ENCODE data around the gene RPTN.

RPTN gene, protein sequence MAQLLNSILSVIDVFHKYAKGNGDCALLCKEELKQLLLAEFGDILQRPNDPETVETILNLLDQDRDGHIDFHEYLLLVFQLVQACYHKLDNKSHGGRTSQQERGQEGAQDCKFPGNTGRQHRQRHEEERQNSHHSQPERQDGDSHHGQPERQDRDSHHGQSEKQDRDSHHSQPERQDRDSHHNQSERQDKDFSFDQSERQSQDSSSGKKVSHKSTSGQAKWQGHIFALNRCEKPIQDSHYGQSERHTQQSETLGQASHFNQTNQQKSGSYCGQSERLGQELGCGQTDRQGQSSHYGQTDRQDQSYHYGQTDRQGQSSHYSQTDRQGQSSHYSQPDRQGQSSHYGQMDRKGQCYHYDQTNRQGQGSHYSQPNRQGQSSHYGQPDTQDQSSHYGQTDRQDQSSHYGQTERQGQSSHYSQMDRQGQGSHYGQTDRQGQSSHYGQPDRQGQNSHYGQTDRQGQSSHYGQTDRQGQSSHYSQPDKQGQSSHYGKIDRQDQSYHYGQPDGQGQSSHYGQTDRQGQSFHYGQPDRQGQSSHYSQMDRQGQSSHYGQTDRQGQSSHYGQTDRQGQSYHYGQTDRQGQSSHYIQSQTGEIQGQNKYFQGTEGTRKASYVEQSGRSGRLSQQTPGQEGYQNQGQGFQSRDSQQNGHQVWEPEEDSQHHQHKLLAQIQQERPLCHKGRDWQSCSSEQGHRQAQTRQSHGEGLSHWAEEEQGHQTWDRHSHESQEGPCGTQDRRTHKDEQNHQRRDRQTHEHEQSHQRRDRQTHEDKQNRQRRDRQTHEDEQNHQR

DNA sequence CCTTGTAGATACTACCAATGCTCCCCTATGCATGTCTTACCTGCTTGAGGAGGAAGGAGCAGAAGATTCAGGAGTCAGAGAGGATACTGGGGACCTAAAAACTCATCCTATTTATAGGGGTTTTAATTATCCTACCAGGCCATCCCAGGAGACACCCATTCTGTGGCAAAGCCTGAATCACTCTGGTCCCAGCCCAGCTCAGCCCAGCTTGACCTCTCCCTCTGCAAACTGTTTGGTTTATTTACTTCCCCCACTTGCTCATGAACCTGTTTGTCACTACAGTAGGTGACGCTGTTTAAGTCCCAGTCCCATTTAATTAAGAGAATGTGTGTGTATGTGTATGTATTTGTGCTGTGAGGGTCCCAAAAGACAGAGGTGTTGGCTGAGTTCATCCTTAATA, at the start of gene RPTN:
Gene RPTN, minus strand, starts transcription at position 85 of the 400 bp plus-strand sequence. CDS start 1,339 bp downstream, outside the sequence.
- no peak for DNase-seq (ENCODE audit: low spot score)

DNA sequence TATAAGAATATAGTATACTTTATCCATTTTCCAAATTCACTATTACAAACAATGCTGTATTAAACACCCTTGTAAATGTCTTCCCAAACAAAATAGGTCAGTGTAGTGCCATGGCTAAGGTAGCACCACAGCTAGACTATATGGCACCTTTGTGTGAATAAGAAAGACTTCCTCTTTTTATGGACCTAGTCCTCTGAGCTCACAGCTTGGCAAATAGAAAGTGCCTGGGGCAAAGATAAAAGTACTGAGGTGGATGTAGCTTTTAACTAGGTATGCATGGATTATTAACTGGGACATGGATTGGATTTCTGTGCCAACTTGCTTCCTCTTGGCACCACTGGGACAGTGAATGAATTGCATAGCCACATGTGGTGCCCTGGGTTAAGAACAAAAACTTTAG, 40.0 kb upstream of the RPTN start:
- no peak for DNase-seq (ENCODE audit: low spot score)

DNA sequence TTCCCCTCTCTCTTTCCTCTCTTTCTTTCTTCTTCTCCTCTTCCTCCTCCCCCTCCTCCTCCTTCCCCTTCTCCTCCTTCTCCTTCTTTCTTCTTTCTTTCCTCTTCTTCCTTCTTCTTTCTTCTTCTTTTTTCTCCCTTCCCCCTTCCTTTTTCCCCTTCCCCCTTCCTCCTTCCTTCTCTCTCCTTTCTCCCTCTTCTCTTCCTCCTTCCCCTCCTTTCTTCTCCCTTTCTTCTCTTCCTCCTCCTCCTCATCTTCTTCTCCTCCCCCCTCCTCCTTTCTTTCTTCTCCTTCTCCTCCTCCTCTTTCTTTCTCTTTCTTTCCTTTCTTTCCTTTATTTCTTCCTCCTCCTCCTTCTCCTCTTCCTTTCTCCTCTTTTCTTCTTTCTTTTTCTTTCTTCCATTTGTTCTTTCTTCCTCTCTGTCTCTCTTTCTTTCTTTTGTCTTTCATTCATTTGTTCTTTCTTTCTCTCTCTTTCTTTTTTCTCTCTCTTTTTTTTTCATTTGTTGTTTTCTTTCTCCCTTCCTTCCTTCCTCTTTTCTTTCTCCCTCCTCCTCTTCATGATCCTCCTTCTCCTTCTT, 38.4 kb upstream of the RPTN start:
- no peak for DNase-seq (ENCODE audit: low spot score)

DNA sequence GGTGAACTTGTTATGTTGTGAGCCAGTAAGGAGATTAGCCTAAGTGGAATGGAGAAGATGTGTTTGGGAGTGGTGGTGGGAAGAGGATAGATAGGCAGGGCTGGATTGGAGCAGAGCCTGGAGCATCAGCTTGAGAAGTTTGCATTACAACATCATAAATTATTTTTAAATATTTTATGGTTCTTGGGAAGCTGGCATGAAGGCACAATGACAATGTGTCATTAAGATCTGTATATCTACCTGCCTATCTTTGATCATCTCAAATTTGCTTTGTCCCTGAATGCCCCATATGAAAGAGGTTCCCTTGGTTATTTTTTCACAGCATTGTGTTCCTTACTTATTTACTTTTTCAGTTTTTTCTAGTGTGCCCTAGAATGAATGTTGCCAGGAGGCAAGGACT, 32.7 kb upstream of the RPTN start:
- no peak for DNase-seq (ENCODE audit: low spot score)

DNA sequence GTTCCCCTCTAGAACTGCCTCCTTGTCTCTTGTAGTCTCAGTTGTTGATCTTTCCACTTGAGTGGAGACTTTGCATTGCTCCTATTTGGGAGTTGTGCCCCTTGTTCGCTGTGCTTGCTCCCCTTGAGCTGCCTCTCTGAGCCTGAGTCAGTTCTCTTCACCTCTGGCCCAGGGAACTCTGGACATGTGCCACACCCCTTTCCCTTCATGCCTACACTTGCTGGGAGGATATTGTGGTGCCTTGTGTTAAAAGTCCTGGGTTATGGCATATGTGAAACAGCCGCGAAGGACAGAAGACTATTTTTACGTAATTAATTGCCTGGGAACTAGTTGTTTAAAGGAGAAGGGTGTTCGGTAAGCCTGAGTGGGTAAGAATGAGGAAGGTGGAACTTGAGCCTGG, 32.2 kb upstream of the RPTN start:
- DNase-seq (ENCODE audit: low spot score), result no peak

DNA sequence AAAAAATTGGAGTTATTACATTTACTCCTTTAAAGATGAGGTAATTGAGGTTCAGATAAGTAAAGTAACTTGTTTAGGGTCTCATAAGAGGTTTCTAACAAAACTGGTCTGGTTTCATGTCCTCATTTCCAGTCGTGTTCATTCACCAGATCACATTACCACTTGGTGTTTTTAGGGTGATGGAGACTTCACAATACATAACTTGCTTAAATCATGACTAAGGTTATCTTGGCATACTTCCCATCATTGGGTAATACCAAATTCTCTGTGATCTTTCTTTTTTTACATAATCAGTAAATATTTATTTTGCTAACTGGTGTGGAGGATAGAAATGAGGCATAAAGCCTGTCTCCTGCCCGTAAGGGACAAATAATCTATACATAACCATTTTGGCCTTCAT, 31.6 kb upstream of the RPTN start:
- no peak for DNase-seq (ENCODE audit: low spot score)

DNA sequence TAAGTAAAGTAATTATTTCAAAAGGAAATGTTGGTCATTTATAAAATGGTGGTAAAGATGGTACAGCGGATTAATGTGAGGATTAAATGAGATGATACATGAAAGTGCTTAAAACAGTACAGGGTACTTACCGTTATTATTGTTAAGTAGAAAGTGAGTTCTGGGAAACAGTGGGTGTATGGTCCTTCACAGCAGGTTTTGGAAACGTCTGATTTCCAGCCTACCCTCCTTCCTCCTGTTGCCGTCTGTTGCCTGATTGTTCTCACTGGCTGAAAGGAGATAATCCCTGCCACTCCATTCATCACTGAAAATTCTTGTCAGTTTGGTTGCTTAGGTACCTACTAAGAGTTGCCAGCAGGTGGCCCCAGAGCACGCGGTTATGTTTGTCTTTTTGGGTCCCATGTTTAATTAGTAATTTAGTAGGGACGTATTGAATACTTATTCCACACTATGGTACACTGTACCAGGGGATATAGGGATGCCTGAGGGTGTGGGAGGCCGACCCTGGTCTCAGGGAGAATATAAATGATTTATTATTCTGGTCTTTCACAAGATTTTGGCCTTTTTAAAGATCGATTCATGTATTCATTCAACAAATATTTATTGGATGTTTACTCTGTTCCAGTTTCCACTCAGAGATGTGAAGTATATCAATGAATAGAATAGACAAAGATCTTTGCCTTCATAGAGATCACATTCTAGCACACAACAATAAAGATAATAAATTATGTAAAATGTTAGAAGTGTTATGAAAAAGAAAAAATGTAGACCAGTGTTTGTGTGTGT, 30.8 kb upstream of the RPTN start:
- peak; percentile 80 for DNase-seq (ENCODE audit: low spot score)

DNA sequence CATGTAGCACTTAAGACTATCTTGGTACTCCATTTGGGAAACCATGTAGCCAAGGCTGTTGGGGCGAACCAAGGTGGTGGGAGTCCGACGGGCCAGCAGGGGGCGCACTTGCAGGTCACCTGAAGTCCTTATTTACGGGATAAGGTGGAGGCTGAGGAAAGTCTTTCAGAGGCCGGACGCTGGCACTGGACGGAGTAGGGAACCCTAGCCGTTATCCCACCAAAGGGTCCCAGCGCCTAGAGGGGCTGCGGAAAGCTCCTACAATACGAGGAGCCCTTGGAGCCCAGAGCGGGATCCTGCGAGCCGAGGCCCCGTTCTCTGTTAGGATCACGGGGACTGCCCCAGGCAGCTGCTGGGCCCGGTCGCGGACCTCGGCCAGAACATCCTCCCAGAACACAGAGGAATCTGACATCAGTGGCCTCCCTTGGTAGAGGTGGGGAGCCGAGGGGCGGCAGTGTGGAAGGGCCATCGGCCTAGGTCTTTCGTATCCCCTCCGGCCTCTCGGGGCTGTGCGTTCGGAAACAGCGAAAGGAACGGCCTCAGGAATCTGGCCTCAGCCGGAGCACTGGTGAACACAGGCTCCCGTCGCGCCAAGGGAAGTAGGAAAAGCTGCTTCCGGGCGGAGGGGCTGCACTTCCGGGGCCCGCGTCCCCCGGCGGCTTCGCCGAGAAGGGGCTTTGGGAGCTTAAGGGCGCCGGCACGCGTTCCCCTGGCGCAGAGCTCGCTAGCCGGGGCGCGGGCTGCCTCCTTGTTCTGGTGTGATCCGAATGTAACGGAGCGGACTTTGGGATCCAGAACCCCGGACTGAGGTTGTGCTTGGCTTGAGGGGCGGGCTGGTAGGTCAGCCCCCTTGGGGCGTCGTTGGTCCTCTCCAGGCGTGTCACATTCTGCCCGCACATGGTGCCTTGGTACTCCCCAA, 29.9 kb upstream of the RPTN start:
- peak; percentile 63 for DNase-seq (ENCODE audit: low spot score)

DNA sequence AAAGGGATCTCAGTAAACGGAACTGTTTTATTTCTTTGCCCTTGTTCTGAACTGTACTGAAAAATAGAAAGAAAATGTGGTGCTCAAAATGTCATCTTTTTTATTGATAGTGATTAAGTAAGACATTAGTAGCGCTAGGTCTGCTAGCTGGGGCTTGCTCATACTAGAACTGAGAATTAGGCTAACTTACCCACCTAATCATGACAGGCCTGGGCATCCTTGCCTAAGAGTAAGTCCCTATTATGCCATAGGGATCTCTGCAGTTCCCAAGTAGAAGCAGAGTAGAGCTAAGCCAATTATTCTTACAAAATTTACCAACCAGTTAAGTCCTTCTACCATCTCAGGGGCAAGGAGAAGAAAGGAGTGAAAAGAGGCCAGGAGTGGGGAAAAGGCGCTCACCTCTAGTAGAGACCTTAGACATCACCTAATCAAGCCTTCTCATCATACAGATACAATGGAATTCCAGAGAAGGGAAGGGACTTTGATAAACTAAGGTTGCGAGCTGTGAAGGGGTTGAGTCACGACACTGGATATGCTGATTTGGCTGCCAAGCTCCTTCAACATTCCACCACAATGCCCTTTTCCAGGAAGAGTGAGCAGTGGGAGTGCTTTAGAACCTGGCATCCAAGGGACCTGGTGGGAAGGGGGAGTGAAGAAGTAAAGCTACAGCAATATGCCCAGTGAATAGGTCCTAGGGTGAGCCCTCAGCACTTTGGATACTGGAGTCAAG, 27.7 kb upstream of the RPTN start:
- DNase-seq (ENCODE audit: low spot score), result no peak

DNA sequence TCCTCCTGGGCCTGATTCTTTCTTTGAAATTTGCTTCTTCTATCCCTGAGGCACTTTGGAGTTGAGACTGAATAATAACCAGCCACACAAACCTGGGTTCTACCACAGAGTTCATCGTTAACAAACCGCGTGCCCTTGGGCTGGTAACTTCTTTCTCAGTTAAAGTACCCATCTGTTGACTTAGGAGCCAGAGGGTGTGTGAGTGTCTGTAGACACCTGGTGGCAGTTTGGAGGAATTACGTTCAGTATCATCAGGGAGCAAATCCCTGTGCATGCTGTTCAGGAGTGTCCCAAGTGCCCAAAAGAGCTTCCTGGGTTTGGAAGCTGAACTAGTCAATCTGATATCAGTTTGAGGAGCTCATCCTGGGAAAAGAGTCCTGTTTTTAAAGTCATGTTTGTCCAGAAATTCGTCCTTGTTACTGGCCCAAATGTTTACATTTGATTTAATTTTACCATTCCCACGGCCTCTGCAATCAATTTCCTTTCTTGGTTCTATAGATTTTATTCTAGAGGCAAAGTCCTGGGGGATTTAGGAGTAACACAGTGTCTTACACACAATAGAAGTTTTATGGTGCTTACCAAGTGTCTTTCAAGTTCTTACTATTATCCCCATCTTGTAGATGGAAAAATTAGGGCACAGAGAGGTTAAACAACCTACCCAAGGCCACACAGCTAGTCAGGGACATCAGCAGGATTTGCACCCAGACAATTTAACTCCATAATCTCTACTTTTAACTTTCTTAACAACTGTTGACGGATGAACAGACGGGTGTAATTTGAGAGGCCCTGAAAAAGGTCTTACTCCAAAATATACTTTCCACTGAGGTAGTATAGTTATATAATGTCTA, 26.7 kb upstream of the RPTN start:
- peak; percentile 85 for DNase-seq (ENCODE audit: low spot score)

DNA sequence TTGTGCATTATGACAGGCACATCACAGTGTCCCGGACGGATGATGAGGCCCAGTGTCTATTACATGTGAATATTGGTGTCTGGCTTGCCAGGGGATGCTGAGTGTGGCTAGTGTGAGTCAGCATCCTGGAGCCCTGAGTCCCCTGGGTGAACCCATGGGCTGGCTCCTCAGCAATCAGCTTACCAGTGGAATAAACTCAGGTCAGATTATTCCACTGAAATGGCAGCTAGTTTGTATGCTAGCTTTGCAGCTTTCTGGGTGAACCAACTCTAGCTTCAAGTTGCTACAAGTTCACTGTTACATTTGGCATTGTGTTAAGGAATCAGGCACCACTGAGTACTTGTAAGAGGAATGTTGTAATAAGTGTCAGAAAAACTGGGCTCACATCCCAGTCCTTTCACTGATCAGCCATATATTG, 23.9 kb upstream of the RPTN start:
- peak; percentile 21 for DNase-seq (ENCODE audit: low spot score)

DNA sequence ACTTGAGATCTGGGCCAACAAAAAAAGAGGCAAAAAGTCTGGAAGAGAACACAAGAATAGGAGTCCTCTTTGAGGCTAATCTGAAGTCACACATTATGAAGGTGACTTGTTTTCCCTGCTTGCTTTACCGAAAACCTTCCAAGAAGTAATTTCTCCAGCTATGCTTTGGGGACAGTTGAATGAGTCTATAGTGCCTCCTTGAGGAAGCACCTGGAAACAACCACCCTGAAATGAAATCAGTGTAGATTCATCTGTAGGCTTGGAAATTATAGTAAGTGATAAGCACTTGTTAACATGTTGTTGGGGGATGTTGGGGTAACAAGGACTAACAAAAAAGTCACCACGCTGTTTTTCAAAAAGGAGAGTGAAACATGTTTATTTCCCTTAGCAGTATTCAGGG, 23.4 kb upstream of the RPTN start:
- DNase-seq (ENCODE audit: low spot score), result peak; percentile 17

DNA sequence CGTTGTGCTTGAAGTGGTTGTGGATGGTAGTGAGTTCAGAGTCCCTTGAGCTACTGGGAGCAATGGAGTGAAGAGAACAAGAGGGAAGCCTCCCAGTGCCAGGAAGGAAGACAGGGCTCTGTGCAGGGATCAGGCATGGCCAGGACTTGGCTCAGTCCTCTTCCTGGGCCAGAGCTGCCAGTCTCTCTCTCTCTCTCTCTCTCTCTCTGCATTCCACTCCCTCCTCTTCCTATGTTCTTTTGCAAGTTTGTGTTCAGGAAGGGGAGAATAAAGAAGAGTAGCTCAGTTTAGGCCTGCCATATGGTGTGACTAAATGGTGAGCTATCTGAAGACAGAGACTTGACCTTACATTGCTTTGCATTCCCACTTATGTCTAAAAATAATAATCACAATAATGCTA, 20.5 kb upstream of the RPTN start:
- DNase-seq (ENCODE audit: low spot score), result no peak

DNA sequence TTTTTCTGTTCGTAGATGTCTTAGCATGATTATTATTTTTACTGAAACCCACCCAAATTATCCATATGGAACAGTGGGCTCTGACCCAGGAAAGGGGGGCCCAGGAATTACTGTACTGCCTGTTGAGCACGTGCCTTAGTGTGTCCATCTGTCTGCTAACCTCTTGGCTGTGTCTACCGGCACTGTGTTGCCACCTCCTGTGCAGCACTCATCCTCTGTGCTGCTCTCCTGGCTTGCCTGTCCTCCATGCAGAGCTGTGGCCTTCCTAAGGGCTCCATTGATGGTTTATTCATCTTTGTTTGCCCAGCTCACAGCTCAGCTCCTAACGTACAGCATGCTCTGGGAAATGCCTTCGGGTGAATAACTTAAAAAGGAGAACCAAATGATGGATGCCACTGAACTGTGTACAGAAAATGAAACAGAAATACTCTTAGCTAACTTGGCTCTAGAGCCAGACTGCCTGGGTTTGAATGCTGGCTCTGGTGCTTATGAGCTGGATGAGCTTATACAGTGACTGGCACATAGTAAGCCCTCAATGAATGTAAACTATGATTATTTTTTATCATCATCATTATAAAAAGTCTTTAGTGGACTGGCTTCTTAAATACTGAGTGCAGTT, 11.4 kb upstream of the RPTN start:
- no peak for DNase-seq (ENCODE audit: low spot score)

DNA sequence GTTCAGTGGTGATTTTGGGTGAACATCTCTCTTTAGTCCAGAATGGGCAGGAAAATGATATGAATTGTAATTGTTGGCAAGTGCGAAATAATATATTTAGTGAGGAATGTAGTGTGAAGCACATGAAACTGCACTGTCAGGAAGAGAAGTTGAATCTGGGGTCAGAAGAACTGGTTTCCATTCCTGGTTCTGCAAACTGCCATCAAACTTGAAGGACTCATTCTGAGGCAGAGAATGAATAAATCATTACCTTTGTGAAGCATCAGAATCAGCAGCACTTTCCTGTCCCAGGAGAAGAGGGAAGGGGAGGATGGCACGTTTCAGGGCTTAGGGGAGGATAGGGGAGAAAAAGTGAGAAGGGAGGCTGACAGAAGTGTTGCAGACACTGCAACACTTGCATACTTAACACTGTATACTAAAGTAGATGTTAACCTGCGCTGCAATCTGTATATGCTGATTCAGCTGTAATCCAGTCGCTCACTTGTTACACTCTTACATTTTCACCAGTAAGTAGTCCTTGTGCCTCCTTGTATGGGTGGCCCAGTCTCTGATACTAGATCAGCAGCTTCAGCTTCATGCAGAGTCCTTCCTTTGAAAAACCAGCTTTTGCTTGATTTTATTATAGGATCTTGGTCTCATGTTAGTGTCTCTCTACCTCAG, 10.5 kb upstream of the RPTN start:
- DNase-seq (ENCODE audit: low spot score), result no peak

DNA sequence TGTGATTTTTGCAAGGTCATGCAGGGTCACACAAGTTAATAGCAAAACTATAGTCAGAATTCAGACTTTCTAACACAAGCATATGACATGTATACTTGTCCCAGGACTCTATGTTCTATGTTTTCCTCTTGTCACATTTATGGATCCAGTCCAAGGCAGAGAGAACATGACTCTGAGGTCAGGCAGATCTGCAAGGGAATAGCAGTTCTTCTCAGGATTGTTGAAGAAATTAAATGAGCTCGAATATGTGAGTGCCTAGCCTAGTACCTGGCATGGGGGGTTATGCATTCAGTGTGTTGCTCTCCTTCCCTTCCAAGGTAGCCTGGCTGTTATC, 9.5 kb upstream of the RPTN start:
- no peak for DNase-seq (ENCODE audit: low spot score)

DNA sequence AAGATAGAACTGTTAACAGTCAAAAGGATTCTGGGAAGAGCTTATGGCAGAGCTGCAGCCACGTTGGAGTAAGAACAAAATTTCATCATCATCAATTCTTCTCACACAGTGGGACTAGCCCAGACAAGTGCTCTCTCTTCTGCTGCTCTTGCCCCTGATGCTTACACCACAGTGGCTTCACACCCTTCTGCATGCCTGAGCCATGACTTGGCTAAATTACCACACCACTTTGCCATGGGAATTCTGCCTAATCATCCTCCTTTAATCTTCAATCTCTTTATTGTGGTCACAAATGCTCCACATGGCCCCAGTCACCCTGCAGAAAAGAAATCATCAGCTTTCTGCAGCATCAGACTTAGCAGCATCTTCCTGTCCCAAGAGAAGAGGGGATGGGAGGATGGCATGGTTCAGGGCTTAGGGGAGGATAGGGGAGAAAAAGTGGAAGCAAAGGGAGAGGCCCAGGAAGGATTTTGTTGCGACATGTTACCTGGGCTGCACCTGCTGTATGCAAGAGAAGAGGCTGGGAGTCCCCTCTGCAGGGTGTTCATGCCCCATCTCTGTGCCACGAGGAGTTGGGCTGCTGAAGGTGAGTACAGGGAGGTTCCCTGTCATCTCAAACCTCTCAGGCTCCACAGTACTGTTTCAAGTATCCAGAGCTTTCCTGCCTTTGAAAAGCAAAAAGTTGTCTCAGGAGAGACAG, 9.0 kb upstream of the RPTN start:
- DNase-seq (ENCODE audit: low spot score), result peak; percentile 98

DNA sequence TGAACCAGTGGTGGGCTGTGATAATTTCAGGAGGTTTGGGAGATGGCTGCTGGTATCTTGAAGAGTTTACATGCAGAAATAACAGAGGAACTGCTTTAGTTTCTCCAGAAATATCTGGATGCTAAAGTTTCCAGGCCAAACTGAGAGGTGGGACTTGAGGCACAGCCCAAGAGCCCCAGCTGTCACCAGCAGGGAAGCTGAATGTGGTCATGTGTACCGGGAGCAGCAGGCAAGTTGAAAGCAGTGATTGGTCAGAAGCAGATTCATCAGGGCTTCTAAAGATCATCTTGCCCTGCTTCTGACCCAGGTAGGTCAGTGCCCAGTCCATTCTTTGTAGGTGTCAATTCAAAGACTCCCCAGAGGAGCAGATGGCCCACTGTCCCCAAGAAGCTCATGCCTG, 7.9 kb upstream of the RPTN start:
- peak; percentile 20 for DNase-seq (ENCODE audit: low spot score)
